DMS79 treated with DMSO at 0.1 percent for 48 hours (cell line): Measurements from ENCODE around the gene GAL3ST1.
"Not testable (repeated sequence)": the region's sequence is repeated elsewhere in the genome, so short reads cannot be mapped to it uniquely, and the experiment has no call there.

Experiments used
- DNase-seq: peaks from one replicate; lab custom pipeline; 2025; lab: John Stamatoyannopoulos, UW

The GAL3ST1 gene, protein sequence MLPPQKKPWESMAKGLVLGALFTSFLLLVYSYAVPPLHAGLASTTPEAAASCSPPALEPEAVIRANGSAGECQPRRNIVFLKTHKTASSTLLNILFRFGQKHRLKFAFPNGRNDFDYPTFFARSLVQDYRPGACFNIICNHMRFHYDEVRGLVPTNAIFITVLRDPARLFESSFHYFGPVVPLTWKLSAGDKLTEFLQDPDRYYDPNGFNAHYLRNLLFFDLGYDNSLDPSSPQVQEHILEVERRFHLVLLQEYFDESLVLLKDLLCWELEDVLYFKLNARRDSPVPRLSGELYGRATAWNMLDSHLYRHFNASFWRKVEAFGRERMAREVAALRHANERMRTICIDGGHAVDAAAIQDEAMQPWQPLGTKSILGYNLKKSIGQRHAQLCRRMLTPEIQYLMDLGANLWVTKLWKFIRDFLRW

DNA sequence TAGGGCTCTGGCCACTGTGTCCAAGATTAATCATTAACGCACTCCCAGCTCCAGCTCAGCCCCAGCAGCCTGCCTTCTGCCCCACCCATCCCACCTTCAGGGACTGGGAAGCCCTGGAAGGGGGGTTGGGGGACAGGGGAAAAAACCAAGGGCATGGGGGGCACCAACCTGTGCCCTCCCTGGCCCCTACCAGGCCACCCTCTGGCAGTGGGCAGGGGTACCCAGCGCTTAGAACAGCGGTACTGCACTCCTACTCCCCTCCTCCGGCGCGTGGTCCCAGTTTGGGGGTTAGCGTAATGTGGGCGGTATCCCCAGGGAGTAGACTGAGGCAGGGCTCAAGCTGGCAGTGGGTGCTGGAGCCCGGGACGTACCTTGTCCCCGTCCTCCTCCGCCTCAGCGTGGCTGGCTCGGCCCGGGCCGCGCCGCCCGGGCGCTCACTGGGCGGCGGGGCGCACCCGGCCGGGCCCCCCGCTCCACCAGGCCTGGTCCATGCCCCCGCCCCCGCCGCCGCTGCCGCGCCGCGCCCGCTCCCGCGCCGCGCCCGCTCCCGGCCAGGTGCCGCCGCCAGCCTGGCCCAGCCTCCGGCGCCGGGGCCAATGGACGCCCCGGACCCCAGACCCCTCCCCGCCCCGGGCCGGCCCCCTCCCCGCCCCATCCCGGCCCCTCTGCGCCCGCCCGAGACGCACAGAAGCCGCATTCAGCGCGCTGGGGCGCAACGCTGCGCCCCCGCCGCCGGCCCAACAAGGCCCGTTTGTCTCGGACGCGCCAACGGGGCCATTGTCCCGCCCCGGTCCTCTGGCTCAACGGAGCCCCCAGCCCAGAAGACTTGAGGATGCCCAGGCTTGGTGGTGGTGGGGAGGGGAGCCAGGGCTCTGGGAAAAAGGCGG, at the start of gene GAL3ST1:
TSS of gene GAL3ST1 (minus strand) at position 571 of the 887 bp plus-strand sequence. CDS start 17,273 bp downstream, outside the sequence.
- DNase-seq = no peak

DNA sequence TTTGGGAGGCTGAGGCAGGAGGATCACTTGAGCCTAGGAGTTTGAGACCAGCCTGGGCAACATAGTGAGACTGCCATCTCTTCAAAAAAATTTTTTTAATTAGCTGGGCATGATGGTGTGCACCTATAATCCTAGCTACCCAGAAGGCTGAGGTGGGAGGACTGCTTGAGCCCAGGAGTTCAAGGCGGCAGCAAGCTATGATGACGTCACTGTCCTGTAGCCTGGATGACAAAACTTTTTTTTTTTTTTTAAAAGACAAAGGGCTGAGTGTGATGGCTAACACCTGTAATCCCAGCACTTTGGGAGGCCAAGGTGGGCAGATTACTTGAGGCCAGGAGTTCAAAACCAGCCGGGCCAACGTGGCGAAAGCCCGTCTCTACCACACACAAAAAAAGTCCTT, 45.4 kb upstream of the GAL3ST1 start:
- DNase-seq = not testable (repeated sequence)

DNA sequence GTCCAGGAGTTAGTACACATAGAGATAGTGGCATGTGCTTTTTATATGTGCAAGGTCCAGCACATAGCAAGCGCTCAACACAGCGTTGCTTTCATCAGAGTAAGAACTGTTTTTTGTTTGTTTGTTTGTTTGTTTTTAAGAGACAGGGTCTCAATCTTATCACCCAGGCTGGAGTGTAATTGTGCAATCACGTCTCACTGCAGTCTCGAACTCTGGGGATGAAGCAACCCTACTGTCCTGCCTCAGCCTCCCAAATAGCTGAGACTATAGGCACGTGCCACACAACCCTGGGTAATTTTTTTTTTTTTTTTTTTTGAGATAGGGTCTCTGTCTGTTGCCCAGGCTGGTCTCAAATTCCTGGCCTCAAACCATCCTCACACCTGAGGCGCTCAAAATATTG, 43.4 kb upstream of the GAL3ST1 start:
- no peak for DNase-seq

DNA sequence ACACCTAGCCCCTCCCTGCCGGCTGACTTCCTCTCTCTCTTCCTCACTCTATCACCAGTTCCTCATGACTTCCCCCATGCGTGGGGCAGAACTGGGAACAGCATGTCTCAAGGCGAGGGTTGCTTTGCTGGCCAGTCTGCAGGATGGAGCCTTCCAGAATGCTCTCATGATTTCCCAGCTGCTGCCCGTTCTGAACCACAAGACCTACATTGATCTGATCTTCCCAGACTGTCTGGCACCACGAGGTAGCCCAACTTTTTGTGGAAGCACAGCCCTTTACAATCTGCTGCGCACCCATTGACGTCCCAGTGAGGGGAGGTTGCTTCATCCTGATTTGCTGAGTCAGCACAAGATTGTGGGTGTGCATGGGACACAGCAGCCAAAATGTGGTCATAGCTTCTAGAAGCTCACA, 41.1 kb upstream of the GAL3ST1 start:
- DNase-seq = no peak

DNA sequence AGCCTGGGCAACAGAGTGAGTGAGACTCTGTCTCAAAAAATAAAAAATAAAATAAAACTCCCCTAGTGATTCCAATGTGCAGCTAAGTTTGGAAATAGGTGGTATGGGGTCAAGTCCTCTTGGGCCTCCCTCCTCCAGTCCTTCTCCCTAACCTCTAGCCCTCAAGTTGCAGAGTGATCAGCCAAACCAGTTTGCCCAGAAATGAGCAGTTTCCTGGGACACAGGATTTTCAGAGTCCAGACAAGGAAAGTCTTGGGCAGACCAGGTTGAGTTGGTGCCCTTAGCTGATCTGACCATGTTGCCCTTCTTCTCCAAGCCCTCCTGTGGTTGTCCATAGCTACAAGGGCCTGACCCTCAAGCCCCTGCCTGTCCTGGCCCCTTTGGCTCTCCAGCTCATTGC, 40.4 kb upstream of the GAL3ST1 start:
- DNase-seq = no peak

DNA sequence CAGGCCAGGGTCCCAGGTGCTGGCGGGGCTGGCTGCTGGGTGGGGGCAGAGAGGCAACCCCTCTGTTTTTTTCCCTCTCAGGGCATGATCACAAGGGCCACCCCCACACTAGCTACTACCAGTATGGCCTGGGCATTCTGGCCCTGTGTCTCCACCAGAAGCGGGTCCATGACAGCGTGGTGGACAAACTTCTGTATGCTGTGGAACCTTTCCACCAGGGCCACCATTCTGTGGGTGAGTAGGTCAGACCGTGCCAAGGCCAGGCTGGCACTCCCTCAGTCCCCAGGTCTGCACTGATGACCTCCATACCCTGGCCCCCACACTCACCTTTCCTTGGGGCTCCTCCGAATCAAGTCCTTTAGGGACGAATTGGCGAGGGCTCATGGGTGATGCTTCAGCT, 39.8 kb upstream of the GAL3ST1 start:
- DNase-seq = no peak

DNA sequence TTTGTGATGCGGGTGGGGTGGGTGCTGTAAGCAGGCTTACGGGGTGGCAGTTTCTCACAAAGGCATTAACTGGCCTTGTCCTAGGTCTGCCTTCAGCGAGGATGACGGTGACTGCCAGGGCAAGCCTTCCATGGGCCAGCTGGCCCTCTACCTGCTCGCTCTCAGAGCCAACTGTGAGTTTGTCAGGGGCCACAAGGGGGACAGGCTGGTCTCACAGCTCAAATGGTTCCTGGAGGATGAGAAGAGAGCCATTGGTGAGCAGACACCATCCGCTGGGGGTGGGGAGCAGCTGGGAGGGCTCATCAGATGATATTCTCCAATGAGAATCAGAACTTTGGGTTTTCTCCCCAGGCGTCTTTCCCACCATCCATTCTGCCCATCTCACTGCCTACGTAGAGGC, 38.3 kb upstream of the GAL3ST1 start:
- no peak for DNase-seq

DNA sequence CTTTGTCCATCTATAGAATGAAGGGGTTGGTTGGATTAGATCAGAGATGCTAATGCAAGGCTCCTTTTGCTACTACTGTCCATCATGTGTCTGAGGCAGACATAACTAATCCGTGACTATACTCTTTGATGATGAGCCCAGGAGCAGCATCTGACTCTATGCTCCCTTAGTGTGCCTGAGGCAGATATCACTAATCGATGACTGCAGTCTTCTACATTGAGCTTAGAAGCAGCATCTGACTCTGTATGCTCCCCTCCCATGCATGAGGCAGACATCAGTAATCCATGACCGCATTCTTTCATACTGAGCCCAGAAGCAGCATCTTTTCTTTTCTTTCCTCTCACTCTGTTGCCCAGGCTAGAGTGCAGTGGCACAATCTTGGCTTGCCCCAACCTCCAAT, 36.7 kb upstream of the GAL3ST1 start:
- DNase-seq = no peak

DNA sequence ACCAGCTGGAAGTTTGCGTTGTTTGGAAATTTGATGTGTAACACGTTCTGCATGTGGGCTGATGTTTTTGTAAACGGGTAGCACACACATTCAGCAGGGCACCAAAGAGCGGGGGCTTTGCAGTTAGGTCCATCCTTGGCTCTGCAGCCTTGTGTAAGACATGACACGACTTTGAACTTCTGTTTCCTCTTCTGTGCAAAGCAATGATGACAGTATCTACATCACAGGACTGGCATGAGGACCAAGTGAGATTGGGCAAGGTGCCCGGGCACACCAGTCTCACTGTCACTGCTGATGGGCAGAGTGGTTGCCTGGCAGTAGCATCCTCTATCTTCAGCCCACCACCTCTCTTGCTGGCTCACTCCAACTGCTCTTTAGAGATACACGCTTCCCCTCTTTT, 35.8 kb upstream of the GAL3ST1 start:
- DNase-seq = no peak

DNA sequence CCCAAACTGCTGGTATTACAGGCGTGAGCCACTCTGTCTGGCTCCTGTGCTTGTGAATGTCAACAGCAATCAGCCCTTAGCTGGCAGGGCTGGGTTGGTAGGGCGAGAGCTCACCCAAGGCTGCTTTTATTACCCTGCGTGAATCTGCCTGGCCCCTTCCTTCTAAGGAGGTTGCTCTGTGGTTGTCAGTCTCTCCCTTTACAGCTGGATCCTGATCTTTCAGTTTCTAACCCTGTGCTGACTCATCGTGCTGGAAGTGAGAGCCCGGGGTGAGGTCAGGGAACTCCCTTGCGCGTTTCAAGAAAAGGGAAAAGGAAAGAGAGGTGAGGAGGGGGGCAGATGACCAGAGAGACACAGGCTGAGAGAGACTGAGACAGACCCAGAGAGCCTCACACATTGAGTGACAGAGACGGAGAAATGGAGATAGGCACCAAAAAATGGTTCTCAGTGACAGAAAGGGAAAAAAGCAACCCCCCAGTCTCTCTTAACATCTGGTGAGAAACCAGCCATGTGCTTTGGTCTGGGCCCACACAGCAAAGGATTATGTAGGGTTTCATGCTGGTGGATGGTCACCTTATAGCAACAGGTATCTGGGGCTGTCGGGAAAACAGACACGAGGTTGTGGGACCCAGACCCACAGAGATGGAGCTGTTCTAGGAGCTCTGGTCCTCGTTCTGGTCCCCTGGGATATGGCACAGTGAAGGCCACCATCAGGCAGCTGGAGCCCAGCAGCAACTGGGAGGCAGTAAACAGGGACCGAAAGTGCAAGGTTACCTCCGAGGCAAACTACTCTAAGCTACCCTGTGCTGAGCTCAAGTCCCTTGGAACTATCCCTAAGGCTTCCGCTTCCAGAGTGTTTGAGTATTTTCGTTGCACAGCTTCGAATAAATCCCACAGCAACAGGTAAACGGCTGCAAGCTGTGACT, 35.1 kb upstream of the GAL3ST1 start:
- DNase-seq = no peak

DNA sequence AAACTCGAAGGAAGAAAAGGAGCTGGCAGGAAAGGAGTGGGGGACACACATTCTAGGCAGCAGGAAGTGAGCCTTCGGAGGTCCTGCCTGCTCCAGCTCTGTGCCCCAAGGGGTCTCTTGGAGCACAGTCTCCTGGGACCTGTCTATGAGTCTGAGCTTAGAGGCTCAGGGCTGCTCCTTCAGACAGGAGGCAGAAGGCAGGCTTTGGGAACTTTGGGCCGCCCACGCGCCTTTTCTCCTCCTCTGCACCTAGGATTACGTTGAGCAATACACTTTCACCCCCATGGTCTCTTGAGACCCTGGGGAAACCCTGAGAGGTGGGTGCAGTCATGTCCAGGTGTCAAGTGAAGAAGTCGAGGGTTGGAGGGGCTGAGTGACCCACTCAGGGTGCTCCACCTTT, 33.5 kb upstream of the GAL3ST1 start:
- no peak for DNase-seq

DNA sequence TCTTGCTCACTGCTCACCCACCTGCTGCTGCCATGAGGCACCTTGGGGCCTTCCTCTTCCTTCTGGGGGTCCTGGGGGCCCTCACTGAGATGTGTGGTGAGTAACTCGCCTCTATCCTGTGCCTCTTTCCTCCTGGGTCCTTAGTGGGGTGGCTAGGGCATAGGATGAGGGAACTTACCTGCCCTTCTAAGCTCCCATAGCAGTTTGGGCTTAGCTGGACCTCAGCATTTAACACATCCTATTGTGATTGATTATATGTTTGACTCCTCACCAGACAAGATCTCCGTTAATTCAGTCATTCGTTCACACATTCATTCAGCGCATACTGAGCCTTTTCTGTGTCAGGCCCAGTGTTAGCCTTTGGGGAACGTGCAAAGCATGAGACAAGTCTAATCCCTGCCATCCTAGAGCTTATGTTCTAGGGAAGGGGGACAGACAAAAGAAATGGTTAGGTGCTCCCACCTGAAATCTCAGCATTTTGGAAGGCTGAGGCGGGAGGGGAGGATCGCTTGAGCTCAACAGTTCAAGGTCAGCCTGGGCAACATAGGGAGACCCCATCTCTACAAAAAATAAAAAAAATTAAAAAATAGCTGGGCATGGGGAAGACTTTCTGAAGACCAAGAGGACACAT, 33.0 kb upstream of the GAL3ST1 start:
- no peak for DNase-seq

DNA sequence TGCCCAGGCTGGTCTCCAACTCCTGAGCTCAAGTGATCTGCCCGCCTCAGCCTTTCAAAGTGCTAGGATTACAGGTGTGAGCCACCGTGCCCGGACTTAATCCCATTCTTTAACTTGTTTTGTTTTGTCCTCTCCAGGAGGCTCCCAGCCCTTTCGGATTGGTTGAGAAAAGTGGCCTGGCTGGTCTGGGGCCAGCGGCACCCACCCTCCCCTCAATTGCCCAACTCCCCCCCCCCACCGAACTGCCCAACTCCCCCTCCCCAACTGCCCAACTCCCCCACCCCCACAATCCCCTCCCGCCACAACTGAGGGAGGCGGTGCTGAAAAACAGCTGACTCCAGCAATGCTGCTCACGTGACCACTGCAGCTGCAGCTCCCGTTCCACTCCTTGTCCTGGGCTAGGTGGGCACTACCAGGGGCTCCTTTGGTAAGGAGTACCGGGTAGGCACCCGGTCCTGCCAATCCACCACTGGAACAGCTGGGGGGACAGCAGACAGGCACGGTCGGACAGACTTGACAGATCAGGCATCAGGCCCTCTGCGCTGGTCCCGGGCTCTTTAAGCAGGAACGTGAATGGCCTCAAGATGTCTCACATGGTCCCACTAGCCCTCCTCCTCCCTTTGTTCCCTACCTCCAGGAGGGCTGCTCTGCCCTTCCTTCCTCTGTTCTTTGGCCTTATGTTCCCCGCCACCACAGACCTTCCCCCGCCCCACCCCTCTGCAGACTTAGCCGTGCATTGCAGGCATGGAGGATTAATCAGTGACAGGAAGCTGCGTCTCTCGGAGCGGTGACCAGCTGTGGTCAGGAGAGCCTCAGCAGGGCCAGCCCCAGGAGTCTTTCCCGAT, 32.2 kb upstream of the GAL3ST1 start, which contains the start of gene TCN2:
TSS of gene TCN2 (plus strand) at position 720 of the 845 bp plus-strand sequence. CDS start 158 bp downstream, outside the sequence.
- peak; percentile 63 for DNase-seq

DNA sequence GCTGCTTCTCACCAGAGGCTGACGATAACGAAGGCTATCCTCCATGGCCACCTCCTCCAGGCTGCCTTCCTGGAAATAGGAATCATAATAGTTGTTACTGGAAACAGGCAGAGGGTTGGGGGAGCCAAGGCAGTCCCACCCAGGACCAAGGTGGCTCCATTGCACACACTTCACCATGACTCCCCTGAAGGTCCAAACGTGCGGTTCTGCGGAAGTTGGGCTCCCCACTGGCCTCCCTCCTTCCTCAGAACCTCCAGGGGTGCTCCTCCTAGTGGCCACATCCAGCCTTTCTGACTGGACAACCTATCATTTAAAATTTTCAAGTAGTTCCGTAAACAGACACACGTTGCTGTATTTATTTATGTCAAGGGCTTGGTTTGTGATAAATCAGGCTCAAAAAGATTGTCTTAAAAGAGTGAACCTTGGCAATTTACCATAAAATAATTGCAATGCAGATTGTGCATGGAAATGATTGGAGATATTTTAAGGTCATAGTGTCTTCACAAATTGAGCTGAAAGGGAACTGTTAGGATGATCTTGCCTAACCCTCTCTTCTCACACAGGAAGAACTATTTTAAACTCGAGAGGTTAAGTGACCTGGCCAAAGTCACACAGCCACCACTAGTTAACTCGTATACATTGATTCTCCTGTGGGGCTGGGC, 31.1 kb upstream of the GAL3ST1 start:
- peak; percentile 2 for DNase-seq

DNA sequence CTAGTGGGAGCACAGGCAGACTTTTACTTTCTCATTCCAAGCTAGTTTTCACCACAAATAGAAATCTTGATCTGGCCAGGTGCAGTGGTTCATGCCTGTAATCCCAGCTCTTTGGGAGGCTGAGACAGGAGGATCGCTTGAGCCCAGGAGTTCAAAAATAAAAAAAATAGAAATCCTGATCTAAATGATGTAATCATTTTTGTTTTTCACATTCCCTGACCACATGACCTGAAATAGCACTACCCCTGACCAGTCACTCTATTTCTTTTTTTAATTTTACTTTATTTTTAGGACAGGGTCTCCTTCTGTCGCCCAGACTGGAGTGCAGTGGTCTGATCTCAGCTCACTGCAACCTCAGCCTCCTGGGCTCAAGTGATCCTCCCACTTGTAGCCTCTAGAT, 30.3 kb upstream of the GAL3ST1 start:
- DNase-seq = no peak

DNA sequence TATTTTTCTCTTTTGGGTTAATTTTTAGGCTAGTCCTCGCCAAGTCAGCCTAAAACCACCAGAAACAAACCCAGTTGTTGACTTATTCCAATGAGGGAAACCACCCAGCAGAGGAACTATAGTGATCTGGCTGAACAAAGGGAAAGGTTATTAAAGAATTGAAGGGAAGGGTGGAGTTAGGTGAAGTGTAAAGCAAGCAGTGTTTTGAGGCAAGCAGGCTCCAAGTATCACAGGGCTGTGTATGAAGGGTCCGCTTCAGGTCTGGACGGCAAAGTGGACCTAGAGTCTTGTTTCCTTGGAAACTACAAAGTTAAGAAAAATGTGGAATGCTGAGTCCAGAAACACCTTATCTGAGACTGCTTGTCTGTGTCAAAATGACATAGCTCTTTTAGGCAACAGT, 29.3 kb upstream of the GAL3ST1 start:
- no peak for DNase-seq

DNA sequence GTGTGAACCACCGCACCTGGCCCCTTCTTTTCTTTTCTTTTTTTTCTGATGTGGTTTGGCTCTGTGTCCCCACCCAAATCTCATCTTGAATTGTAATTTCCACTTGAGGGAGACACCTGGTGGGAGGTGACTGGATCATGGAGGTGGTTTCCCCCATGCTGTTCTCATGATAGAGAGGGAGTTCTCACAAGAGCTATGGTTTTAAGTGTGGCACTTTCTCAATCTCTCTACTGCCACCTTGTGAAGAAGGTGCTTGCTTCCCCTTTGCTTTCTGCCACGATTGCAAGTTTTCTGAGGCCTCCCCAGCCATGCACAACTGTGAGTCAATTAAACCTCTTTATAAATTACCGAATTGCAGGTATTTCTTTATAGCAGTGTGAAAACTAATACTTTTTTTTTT, 27.6 kb upstream of the GAL3ST1 start:
- no peak for DNase-seq

DNA sequence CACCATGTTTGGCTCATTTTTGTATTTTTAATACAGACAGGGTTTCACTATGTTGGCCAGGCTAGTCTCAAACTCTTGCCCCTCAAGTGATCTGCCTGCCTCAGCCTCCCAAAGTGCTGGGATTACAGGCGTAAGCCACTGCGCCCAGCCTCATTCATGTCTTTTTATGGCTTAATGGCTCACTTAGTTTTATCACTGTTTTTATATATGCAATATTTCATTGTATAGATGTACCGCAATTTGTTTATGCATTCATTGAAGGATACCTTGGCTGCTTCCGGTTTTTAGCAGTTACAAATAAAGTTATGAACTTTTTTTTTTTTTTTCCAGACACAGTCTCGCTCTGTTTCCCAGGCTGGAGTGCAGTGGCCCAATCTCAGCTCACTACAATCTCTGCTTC, 27.0 kb upstream of the GAL3ST1 start:
- no peak for DNase-seq

DNA sequence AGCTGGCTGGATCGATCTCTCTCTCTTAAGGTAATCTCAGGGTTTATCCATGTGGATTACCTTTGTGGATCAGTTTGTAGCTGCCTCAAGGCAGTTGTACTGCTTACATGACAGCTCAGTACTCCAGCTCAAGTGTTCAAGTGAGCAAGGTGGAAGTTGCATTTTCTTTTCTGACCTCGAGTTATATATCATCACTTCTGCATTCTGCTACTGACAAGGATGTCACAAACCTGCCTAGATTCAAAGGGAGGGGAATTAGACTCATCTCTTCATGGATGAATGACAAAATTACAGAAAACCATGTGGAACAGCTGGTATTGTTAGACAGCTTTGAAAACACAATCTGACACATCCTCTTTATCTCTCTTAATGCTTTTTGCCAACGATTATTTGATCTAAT, 26.5 kb upstream of the GAL3ST1 start:
- DNase-seq = no peak

DNA sequence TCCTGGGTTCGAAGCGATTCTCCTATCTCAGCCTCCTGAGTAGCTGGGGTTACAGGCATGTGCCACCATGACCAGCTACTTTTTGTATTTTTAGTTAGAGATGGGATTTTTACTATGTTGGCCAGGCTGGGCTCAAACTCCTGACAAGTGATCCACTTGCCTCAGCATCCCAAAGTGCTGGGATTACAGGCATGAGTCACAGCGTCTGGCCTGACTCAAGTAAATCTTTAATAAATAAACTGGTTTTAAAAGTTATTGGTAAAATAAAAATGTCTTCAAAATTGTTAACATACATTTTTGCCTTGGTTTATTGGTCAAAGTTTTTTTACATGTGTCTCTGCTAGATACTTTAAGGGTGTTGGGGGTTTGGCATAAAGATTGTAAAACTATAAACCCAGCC, 24.5 kb upstream of the GAL3ST1 start:
- DNase-seq = no peak
